GM10266 (cell line): ENCODE results near the gene FAT1.

Experiments used
- DNase-seq: peaks from one replicate; pipeline ENCODE4 v3.0.0; 2012; ENCODE audit errors: extremely low spot score
- TF ChIP-seq, protein P1 (sequence below): IDR thresholded peaks from 2 replicates; pipeline ENCODE4 v1.5.1; 2012; ENCODE audit warnings: mild to moderate bottlenecking, low read depth; ENCODE audit not compliant: control insufficient read depth, insufficient read depth; ENCODE audit errors: missing control alignments

Gene FAT1

DNA sequence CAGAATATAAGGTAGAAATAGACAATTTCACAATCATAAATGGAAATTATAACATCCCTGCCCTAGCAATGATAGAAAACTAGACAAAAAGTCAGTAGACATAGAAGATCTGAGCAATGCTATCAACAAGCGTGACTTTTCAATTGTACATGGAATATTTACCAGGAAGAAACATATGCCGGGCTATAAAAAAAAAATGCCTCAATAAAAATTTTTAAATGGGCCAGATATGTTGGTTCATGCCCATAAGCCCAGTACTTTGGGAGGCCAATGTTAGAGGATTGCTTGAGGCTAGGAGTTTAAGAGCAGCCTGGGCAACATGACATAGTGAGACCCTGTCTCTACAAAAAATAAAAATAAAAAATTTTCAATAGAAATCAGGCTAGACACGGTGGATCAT, 163.0 kb downstream of the FAT1 start:
- TF ChIP-seq, protein P1, sequence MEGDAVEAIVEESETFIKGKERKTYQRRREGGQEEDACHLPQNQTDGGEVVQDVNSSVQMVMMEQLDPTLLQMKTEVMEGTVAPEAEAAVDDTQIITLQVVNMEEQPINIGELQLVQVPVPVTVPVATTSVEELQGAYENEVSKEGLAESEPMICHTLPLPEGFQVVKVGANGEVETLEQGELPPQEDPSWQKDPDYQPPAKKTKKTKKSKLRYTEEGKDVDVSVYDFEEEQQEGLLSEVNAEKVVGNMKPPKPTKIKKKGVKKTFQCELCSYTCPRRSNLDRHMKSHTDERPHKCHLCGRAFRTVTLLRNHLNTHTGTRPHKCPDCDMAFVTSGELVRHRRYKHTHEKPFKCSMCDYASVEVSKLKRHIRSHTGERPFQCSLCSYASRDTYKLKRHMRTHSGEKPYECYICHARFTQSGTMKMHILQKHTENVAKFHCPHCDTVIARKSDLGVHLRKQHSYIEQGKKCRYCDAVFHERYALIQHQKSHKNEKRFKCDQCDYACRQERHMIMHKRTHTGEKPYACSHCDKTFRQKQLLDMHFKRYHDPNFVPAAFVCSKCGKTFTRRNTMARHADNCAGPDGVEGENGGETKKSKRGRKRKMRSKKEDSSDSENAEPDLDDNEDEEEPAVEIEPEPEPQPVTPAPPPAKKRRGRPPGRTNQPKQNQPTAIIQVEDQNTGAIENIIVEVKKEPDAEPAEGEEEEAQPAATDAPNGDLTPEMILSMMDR: no peak

DNA sequence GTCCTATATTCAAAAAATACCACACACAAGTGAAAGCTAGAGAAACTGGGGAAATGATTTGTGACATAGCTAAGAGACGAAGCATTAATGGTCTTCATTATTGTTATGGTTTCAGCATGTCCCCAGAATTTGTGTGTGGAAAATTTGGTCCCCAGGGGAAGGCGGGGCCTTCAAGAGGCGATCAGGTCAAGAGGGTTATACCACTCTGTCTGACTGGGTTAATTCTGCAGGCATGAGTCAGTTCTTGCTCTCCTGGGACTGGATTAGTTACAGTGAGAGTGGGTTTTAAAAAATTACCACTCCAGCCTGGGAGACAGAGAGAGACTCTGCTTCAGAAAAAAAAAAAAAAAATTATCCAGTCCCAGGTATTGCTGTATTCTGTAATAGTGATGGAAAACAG, 166.2 kb downstream of the FAT1 start:
- TF ChIP-seq, protein P1: no peak
- no peak for DNase-seq

More for the DNA sequence above, 163.0 kb downstream of the FAT1 start:
- no peak for DNase-seq

DNA sequence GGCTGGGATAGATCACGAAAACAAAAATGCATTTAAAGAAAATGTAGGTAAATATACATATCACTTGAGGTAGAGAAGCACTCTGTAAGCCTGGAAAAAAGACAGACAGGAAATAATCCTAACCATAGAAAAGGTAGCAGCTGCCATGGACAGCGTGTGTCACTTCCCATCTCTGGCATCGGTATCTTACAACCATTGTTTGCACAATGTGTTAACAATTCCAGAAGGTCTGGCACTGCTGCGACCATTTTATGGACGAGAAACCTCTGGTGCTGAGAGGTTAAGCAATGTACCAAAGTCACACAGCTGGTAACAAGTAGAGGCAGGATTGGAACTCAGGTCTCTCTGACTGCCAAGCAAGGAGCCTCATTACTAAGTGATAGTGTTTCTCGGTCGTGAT, 166.6 kb downstream of the FAT1 start:
- TF ChIP-seq, protein P1: no peak

DNA sequence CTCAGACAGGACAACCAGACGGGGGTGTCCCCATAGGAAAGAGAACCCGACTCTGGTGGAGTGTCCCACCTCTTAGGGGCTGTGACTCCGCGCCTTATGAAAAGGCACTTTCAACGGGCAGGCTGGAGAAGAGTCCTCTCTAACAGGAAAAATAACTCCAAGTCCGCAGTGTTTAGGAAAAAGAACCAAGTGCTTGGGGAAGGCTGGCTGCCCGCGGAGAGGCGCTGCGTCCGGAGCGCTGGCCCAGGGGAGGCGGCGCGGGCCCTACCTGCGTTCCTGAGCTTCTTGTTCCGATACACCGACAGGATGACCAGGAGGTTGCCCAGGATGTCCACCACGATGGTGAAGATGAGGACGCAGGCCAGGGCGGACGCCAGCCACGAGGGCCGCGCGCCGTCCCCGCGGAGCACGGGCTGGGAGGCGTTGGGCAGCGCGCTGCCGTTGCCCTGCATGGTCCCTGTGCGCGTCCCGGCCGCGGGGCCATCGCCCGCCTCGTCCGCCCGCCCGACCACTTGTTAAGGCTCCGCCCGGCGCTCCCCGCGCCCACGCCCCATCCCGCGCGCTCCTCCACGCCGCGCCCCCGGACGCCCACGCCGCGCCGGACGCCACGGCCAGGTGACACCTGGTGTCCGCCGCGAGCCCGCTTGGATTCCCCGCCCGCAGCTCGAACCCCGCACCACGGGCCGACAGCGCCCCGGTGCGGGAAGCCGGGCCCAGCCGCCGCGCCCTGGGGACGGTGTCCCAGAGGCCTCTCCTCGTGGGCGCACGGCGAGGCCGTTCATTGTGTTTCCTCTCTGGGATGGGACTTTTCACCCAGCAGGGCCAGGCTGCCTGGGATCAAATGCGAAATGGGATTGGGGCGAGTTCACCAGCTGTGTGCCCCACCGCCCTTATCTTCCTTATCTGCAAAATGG, 168.5 kb downstream of the FAT1 start, which contains the start of gene MTNR1A:
Gene MTNR1A (minus strand): TSS at position 654 of the 914 bp plus-strand sequence. CDS start 202 bp downstream, at position 452.
- DNase-seq: no peak

More for the DNA sequence above, 166.6 kb downstream of the FAT1 start:
- no peak for DNase-seq

DNA sequence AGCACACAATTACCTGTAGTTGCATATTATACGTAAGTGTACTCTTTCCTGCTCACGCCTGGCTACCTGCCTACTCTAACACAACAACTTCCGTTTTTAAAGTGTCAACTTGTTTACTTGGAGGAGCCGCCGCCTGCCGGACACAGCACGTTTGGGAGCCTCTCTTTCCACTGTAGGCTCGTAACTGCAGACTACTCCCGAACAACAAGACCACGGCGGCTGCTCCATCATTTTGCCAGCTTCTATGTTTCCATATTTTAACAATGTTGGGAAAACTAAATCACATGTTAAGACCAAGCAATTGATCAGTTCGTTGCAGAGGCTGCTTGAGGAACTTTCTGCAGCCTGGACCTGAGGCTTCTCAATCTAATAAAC, 169.1 kb downstream of the FAT1 start:
- TF ChIP-seq, protein P1: no peak
- DNase-seq: no peak

More for the DNA sequence above, 168.5 kb downstream of the FAT1 start, which contains the start of gene MTNR1A:
- TF ChIP-seq, protein P1: no peak

DNA sequence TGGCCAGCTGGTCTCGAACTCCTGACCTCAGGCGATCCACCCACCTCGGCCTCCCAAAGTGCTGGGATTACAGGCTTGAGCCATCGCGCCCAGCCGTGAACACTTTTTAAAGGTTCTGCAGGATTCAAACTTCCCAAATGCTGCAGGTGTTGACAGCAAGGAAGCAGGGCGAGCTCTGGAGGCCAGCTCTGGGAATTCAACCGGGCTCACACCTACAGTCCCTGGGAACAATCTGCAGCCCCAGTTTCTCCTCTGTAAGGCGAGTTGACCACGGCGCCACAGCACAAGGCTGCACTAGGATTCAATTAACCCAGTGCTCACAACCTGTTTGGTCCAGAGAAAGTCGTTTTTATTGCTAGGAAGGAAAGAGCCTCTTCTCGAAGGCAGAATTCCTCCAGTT, 169.9 kb downstream of the FAT1 start:
- TF ChIP-seq, protein P1: no peak
- DNase-seq: no peak

DNA sequence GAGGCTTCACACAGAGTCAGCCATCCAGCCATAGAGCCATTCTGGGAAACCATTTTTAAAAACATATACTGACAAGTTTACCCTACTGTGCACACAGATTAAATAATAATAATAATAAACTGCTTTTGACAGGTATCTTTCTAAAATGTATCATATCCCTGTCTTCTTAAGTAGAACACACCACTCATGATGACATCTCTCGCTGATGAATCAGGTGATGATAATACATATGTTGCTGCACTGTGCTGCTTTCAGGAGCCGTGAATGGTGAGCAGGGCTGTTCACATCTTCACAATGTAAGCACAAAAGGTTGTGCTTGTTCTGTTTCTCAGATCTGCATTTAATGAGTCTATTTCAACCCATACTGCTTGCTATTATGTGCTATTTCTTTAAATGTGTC, 171.8 kb downstream of the FAT1 start:
- TF ChIP-seq, protein P1: no peak

More for the DNA sequence above, 171.8 kb downstream of the FAT1 start:
- DNase-seq: no peak
